Endodermal cell (in vitro differentiated cells): ENCODE results near the gene KLLN. TPM values are rescaled to one million over a fixed set of nuclear protein-coding genes. Genes with fewer than 3 reads are reported as not detected.

Experiments used
- DNase-seq: peaks from one replicate; pipeline ENCODE4 v3.0.0-alpha.2; 2017
- H3K27ac ChIP-seq: 2 replicates; pipeline ENCODE4 v1.5.1; 2013; ENCODE audit warnings: mild to moderate bottlenecking, low read depth, low read length, moderate library complexity
- H3K27me3 ChIP-seq: 2 replicates; pipeline ENCODE4 v1.6.1; 2013; ENCODE audit warnings: mild to moderate bottlenecking, low read length, moderate library complexity; ENCODE audit not compliant: insufficient read depth, control insufficient read depth, poor library complexity, severe bottlenecking
- H3K36me3 ChIP-seq: 2 replicates; pipeline ENCODE4 v1.7.0; 2013; ENCODE audit warnings: mild to moderate bottlenecking, low read length, moderate library complexity; ENCODE audit not compliant: control insufficient read depth, insufficient read depth
- H3K4me1 ChIP-seq: one replicate; pipeline ENCODE4 v1.7.0; 2013; ENCODE audit warnings: low read length; ENCODE audit not compliant: control insufficient read depth, insufficient read depth
- H3K4me3 ChIP-seq: 2 replicates; pipeline ENCODE4 v1.5.1; 2013; ENCODE audit warnings: mild to moderate bottlenecking, low read length, moderate library complexity
- H3K9ac ChIP-seq: 2 replicates; pipeline ENCODE4 v1.6.1; 2013; ENCODE audit warnings: mild to moderate bottlenecking, low read length, moderate library complexity; ENCODE audit not compliant: poor library complexity, severe bottlenecking; ENCODE audit errors: extremely low read depth
- H3K9me3 ChIP-seq: 2 replicates; pipeline ENCODE4 v1.6.1; 2013; ENCODE audit warnings: mild to moderate bottlenecking, low read length, moderate library complexity; ENCODE audit not compliant: control insufficient read depth
- H3K27ac Mint-ChIP-seq: 2 replicates; pipeline ENCODE4 v1.8.0; 2020; ENCODE audit warnings: mixed read lengths
- H3K27me3 Mint-ChIP-seq: 2 replicates; pipeline ENCODE4 v1.8.0; 2021; ENCODE audit warnings: mild to moderate bottlenecking, mixed read lengths; ENCODE audit not compliant: insufficient read depth
- H3K36me3 Mint-ChIP-seq: 2 replicates; pipeline ENCODE4 v1.8.0; 2020; ENCODE audit warnings: low read depth, mixed read lengths
- H3K4me1 Mint-ChIP-seq: 2 replicates; pipeline ENCODE4 v1.8.0; 2020; ENCODE audit warnings: mixed read lengths
- H3K4me3 Mint-ChIP-seq: 2 replicates; pipeline ENCODE4 v1.8.0; 2020; ENCODE audit warnings: mild to moderate bottlenecking, moderate library complexity, mixed read lengths
- H3K9me3 Mint-ChIP-seq: 2 replicates; pipeline ENCODE4 v1.8.0; 2020; ENCODE audit warnings: mild to moderate bottlenecking, mixed read lengths
- WGBS, 2 experiments: methylation state at CpG; one replicate each; pipeline versions ENCODE4 v1.1.5 to v1.1.7; 2013; ENCODE audit warnings: missing lambda C conversion rate in 2 of 2, mixed read lengths in 1 of 2; ENCODE audit not compliant: insufficient coverage in 1 of 2, insufficient read length in 1 of 2; 5-methylcytosine and 5-hydroxymethylcytosine counted together
- total RNA-seq, 2 donors: library from RNA; stranded (reverse); fragmentation: NEBNext Ultra II Directional in 1 of 2; extraction: Animal tissue kit (Norgen Biotek cat#: 25700) in 1 of 2; gene quantifications; 2 replicates in 1 of 2; 3 replicates in 1 of 2; pipeline ENCODE4 v1.2.1, GENCODE V29; 2021
- TF ChIP-seq, protein P1 (sequence below): fragments of 200-600 bp; sonication (generic); conservative IDR thresholded peaks from 2 replicates; pipeline ENCODE4 v1.5.0; 2021; ENCODE audit warnings: antibody characterized with exemption, mild to moderate bottlenecking

Gene KLLN
- total RNA-seq, 2 donors from 2014 or later = 0.49 to 0.51 TPM

GRCh38 chr10:87827681-87828080, 35.7 kb downstream of the KLLN start:
- TF ChIP-seq, protein P1, sequence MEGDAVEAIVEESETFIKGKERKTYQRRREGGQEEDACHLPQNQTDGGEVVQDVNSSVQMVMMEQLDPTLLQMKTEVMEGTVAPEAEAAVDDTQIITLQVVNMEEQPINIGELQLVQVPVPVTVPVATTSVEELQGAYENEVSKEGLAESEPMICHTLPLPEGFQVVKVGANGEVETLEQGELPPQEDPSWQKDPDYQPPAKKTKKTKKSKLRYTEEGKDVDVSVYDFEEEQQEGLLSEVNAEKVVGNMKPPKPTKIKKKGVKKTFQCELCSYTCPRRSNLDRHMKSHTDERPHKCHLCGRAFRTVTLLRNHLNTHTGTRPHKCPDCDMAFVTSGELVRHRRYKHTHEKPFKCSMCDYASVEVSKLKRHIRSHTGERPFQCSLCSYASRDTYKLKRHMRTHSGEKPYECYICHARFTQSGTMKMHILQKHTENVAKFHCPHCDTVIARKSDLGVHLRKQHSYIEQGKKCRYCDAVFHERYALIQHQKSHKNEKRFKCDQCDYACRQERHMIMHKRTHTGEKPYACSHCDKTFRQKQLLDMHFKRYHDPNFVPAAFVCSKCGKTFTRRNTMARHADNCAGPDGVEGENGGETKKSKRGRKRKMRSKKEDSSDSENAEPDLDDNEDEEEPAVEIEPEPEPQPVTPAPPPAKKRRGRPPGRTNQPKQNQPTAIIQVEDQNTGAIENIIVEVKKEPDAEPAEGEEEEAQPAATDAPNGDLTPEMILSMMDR = no peak
- H3K9me3 ChIP-seq = no peaks in the 10 kb centered on the region
- H3K4me1 Mint-ChIP-seq = peaks cover 8% of the 10 kb centered on the region
- no peaks in the 10 kb centered on the region for H3K27me3 ChIP-seq
- H3K27ac Mint-ChIP-seq = no peak overlapping the region
- H3K27me3 Mint-ChIP-seq = peaks cover 4% of the 10 kb centered on the region
- no peak overlapping the region for H3K9ac ChIP-seq
- H3K27ac ChIP-seq = no peak overlapping the region
- H3K4me3 ChIP-seq = no peak overlapping the region
- H3K36me3 ChIP-seq = no peaks in the 10 kb centered on the region
- no peaks in the 10 kb centered on the region for H3K9me3 Mint-ChIP-seq
- H3K36me3 Mint-ChIP-seq = no peaks in the 10 kb centered on the region
- no peaks in the 10 kb centered on the region for H3K4me1 ChIP-seq
- WGBS, 2 experiments = 91 to 100% methylated on average over 2 of the region's 2 CpGs
- no peak for DNase-seq
- H3K4me3 Mint-ChIP-seq = no peak overlapping the region

GRCh38 chr10:87826653-87827052, 36.7 kb downstream of the KLLN start:
- Mint-ChIP-seq H3K9me3 (no peaks in the 10 kb centered on the region), H3K36me3 (no peaks in the 10 kb centered on the region), H3K27me3 (peaks cover 4% of the 10 kb centered on the region), H3K27ac (no peak overlapping the region), H3K4me3 (no peak overlapping the region), H3K4me1 (peaks cover 8% of the 10 kb centered on the region)
- no peaks in the 10 kb centered on the region for H3K4me1 ChIP-seq
- H3K36me3 ChIP-seq = no peaks in the 10 kb centered on the region
- H3K27ac ChIP-seq = no peak overlapping the region
- no peaks in the 10 kb centered on the region for H3K9me3 ChIP-seq
- H3K4me3 ChIP-seq = no peak overlapping the region
- no peaks in the 10 kb centered on the region for H3K27me3 ChIP-seq
- DNase-seq = no peak
- no peak overlapping the region for H3K9ac ChIP-seq
- TF ChIP-seq, protein P1 = no peak

DNA sequence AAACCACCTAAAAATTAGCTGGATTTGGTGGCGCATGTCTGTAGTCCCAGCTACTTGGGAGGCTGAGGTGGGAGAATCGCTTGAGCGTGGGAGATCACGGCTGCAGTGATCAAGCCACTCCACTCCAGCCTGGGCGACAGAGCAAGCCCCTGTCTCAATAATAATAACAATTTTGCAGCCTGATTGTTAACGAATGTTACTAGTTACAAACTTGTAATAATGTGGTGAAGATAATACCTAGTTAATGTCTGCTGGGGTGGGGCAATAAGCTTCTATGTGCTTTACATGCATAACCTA, 44.1 kb downstream of the KLLN start:
- peaks cover 3% of the 10 kb centered on the region for H3K36me3 Mint-ChIP-seq
- peaks cover 2% of the 10 kb centered on the region for H3K36me3 ChIP-seq
- no peak for DNase-seq
- H3K27me3 Mint-ChIP-seq = peaks cover 6% of the 10 kb centered on the region
- H3K27ac Mint-ChIP-seq = no peak overlapping the region
- no peak overlapping the region for H3K9ac ChIP-seq
- no peaks in the 10 kb centered on the region for H3K27me3 ChIP-seq
- peak overlapping the region; percentile 97 for H3K4me3 Mint-ChIP-seq
- no peaks in the 10 kb centered on the region for H3K9me3 Mint-ChIP-seq
- H3K27ac ChIP-seq = no peak overlapping the region
- WGBS, 2 experiments = 96 to 100% methylated on average over 4 to 5 of the region's 6 CpGs
- H3K9me3 ChIP-seq = no peaks in the 10 kb centered on the region
- peaks cover 17% of the 10 kb centered on the region for H3K4me1 Mint-ChIP-seq
- TF ChIP-seq, protein P1 = no peak
- H3K4me1 ChIP-seq = no peaks in the 10 kb centered on the region
- H3K4me3 ChIP-seq = peak overlapping the region; percentile 99
